ENCODE data around the gene ART5.
"Not testable (repeated sequence)": the region's sequence is repeated elsewhere in the genome, so short reads cannot be mapped to it uniquely, and the experiment has no call there.

Gene ART5

DNA sequence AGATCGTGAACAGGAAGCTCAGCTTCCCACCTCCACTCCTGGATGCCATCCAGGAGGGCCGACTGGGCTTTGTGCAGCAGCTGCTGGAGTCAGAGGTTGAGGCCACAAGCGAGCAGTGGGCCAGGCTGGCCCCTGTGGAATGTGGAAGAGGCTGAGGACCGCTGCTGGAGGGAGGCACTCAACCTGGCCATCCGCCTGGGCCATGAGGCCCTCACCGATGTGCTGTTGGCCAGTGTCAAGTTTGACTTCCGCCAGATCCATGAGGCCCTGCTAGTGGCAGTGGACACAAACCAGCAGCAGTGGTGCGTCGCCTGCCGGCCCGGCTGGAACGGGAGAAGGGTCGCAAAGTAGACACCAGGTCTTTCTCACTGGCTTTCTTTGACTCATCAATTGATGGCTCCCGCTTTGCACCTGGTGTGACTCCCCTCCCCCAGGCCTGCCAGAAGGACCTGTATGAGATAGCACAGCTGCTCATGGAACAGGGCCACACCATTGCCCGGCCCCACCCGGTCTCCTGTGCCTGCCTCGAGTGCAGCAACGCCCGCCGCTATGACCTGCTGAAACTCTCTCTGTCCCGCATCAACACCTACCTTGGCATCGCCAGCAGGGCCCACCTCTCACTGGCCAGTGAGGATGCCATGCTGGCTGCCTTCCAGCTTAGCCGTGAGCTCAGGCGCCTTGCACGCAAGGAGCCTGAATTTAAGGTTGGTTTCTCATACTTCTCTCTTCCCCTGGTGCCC, 24.9 kb downstream of the ART5 start:
- no peak for DNase-seq

DNA sequence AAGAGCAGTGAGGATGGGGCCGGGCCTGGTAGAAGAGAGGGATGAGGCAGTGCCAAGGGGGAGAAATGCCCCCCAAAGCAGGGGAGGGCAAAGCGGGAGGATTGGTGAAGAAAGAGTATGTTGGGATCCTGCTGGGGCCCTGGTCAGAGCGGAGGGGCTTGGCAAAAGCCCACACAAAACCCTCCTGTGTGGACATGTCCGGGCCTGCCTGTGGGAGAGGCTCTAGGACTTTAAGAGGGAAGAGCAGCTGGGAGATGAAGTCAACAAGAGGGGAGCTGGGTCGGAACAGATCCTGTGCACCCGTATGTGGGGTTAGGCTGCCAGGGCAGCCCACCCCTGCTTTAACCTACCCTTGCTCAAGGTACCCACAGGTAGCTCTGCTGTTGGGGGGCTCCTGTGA, 25.8 kb downstream of the ART5 start:
- DNase-seq = no peak

DNA sequence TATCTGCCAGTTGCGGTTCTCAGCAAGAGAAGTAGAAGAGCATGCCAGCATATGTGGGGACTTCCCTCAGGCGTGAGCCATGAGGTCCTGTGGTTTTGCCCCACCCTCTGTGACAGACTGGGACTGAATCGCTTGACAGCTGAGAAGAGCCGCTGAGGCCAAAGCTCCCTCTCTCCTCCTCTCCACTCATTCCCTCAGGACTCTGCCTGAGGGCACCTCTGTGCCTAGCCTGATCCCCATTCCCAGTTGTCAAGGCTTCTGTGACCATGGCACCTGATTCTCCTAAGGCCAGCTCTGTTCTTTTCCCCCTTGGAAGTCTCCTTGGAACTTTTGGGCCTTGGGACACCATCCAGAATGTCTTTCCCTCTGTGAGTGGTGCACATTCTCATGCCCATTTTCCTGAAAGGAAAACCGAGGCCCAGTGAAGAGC, 27.0 kb downstream of the ART5 start:
- peak in 1 of 2 donors; percentile 84 for DNase-seq

GRCh38 chr11:3613998-3614741, 27.6 kb downstream of the ART5 start:
- peak; percentile 51 to 61 for DNase-seq

DNA sequence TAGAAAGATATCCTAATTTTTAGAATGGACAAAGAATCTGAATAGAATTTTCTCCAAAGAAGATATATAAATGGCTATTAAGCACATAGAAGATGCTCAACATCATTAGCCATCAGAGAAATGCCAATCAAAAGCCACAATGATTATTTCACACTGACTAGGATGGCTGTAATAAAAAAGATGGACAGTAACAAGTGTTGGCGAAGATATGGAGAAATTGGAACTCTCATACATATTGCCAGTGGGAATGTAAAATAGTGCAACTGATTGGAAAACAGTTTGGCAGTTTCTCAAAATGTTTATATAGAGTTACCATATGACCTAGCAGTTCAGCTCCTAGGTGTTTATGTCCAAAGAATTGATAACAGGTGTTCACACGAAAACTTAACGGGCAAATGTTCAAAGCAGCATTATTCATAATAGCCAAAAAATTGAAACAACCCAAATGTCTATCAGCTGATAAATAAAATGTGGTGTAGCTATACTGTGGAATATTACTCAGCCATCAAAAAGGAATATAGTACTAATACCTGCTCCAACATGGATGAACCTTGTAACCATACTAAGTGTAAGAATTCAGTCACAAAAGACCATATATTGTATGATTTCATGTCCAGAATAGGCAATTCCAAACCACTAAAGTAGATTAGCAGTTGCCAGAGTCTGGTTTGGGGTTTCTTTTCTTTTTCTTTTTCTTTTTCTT, 29.7 kb downstream of the ART5 start:
- DNase-seq = no peak

DNA sequence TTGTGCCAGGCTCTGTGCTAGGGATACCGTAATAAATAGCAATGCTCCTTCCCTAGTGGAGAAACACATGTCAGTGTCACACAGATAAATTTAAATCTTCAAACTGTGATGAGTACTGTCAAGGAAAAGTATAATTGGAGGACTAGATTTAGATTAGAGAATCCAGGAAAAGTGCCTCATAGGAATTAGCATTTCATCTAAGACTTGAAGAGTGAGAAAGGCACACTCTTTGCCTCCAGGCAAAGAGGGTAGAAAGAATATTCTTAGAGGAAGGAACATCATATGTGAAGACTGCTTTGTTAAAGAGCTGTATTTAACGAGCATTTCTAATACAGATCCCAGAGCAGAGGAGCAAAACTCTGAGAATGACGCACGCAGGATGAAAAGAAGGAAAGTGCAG, 30.9 kb downstream of the ART5 start:
- DNase-seq = no peak

- peak in 1 of 2 donors; percentile 18 for DNase-seq
Observed at GRCh38 chr11:3609416-3610265, 32.2 kb downstream of the ART5 start.

GRCh38 chr11:3605771-3606203, 36.0 kb downstream of the ART5 start:
- no peak for DNase-seq

- DNase-seq = no peak
Observed at GRCh38 chr11:3605283-3605662, 36.5 kb downstream of the ART5 start.

DNA sequence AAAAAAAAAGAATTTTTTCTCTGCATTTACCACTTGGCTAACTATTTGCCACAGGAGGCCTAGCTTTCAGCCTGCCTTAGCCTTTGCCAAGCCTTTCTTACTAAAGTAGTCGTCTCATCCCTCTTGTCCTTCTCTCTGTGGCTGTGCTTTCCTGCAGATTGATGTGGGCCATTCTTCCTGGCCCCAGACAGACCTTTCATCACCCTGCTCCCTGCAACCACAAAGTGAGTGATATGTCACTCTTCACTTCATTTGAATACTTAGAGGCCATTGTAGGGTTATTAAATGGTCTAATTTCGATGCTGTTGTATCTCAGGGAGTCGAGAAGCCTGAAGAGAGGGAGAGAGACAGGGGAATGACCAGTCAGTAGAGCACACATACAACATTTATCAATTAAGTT, 37.6 kb downstream of the ART5 start:
- DNase-seq = no peak

DNA sequence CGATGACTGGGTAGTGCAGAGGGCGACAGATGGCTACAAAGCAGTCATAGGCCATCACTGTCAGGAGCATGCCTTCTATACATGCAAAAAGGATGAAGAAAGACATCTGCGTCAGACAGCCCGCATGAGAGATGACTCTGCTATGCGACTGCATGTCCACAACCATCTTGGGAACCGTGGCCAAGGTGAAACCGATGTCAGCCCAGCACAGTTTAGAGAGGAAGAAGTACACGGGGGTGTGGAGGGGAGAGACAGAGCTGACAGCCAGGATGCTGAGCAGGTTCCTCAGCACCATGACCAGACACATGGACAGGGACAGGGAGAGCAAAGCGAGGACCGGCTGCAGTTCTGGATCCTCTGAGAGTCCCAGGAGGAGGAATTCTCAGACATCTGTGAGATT, 41.6 kb downstream of the ART5 start:
- DNase-seq = not testable (repeated sequence)

GRCh38 chr11:3597743-3598142, 44.0 kb downstream of the ART5 start:
- not testable (repeated sequence) for DNase-seq

- not testable (repeated sequence) for DNase-seq
Observed at GRCh38 chr11:3591326-3591725, 50.5 kb downstream of the ART5 start.

DNA sequence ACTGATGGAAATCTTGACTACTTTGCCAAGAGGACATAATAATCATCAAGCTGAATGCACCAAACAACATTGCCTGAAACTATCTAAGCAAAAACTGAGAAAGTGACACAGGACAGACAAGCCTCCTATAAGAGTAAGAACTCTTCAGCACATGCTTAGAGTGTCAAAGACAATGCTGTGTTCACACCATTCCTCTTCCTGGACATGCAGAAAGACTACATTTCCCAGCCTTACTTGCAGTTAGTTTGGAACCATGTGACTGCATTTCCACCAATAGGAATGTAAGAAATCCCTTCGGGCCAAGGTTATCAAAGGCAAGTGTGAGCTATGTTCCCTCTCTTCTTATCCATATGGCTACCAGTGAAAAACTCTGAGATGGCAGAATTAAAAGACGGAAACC, 51.6 kb downstream of the ART5 start:
- DNase-seq = not testable (repeated sequence)

GRCh38 chr11:3588776-3589175, 53.0 kb downstream of the ART5 start:
- not testable (repeated sequence) for DNase-seq

Data from bone marrow (tissue), 2 donors.